ENCODE data around the gene FOXP1. TPM values are rescaled to one million over a fixed set of nuclear protein-coding genes. Genes with fewer than 3 reads are reported as not detected.

Gene FOXP1
- total RNA-seq, 1 donor from 2014 or later: 31.1 TPM

GRCh38 chr3:71184252-71184651 is 399.3 kb downstream of the FOXP1 start:
- Mint-ChIP-seq H3K27me3 (ENCODE audit: unreplicated experiment) (no peaks in the 10 kb centered on the region), H3K9me3 (ENCODE audit: unreplicated experiment) (no peaks in the 10 kb centered on the region), H3K36me3 (ENCODE audit: unreplicated experiment) (no peaks in the 10 kb centered on the region), H3K27ac (ENCODE audit: unreplicated experiment) (no peak overlapping the region), H3K4me3 (ENCODE audit: unreplicated experiment) (no peak overlapping the region), H3K4me1 (ENCODE audit: low read depth, unreplicated experiment) (peaks cover 3% of the 10 kb centered on the region)
- DNase-seq: no peak
- TF ChIP-seq CTCF (IDR thresholded peaks at IDR 0.05; ENCODE audit: partially characterized antibody, unreplicated experiment): no peak

- Mint-ChIP-seq H3K4me3 (ENCODE audit: unreplicated experiment) (no peak overlapping the region), H3K9me3 (ENCODE audit: unreplicated experiment) (no peaks in the 10 kb centered on the region), H3K27me3 (ENCODE audit: unreplicated experiment) (no peaks in the 10 kb centered on the region), H3K27ac (ENCODE audit: unreplicated experiment) (no peak overlapping the region), H3K4me1 (ENCODE audit: low read depth, unreplicated experiment) (no peaks in the 10 kb centered on the region), H3K36me3 (ENCODE audit: unreplicated experiment) (no peaks in the 10 kb centered on the region)
- no peak for DNase-seq
- TF ChIP-seq CTCF (IDR thresholded peaks at IDR 0.05; ENCODE audit: partially characterized antibody, unreplicated experiment): no peak
Observed at GRCh38 chr3:71183549-71183948, 400.0 kb downstream of the FOXP1 start.

GRCh38 chr3:71180524-71180923 is 403.0 kb downstream of the FOXP1 start:
- H3K27me3 Mint-ChIP-seq (ENCODE audit: unreplicated experiment): no peaks in the 10 kb centered on the region
- H3K4me1 Mint-ChIP-seq (ENCODE audit: low read depth, unreplicated experiment): no peaks in the 10 kb centered on the region
- no peak overlapping the region for H3K4me3 Mint-ChIP-seq (ENCODE audit: unreplicated experiment)
- no peaks in the 10 kb centered on the region for H3K9me3 Mint-ChIP-seq (ENCODE audit: unreplicated experiment)
- no peak for TF ChIP-seq CTCF (IDR thresholded peaks at IDR 0.05; ENCODE audit: partially characterized antibody, unreplicated experiment)
- H3K36me3 Mint-ChIP-seq (ENCODE audit: unreplicated experiment): no peaks in the 10 kb centered on the region
- no peak for DNase-seq
- H3K27ac Mint-ChIP-seq (ENCODE audit: unreplicated experiment): no peak overlapping the region

- no peak for DNase-seq
- H3K36me3 Mint-ChIP-seq (ENCODE audit: unreplicated experiment): no peaks in the 10 kb centered on the region
- no peak overlapping the region for H3K4me3 Mint-ChIP-seq (ENCODE audit: unreplicated experiment)
- no peak for TF ChIP-seq CTCF (IDR thresholded peaks at IDR 0.05; ENCODE audit: partially characterized antibody, unreplicated experiment)
- peaks cover 2% of the 10 kb centered on the region for H3K4me1 Mint-ChIP-seq (ENCODE audit: low read depth, unreplicated experiment)
- peaks cover 2% of the 10 kb centered on the region for H3K27me3 Mint-ChIP-seq (ENCODE audit: unreplicated experiment)
- H3K27ac Mint-ChIP-seq (ENCODE audit: unreplicated experiment): no peak overlapping the region
- H3K9me3 Mint-ChIP-seq (ENCODE audit: unreplicated experiment): no peaks in the 10 kb centered on the region
Observed at GRCh38 chr3:71177375-71177774, 406.2 kb downstream of the FOXP1 start.

GRCh38 chr3:71176366-71176765 is 407.2 kb downstream of the FOXP1 start:
- no peak overlapping the region for H3K27ac Mint-ChIP-seq (ENCODE audit: unreplicated experiment)

More at GRCh38 chr3:71176366-71176765, 407.2 kb downstream of the FOXP1 start:
- Mint-ChIP-seq H3K4me1 (ENCODE audit: low read depth, unreplicated experiment) (peaks cover 3% of the 10 kb centered on the region), H3K9me3 (ENCODE audit: unreplicated experiment) (no peaks in the 10 kb centered on the region), H3K36me3 (ENCODE audit: unreplicated experiment) (no peaks in the 10 kb centered on the region), H3K4me3 (ENCODE audit: unreplicated experiment) (no peak overlapping the region), H3K27me3 (ENCODE audit: unreplicated experiment) (peaks cover 2% of the 10 kb centered on the region)
- no peak for DNase-seq
- no peak for TF ChIP-seq CTCF (IDR thresholded peaks at IDR 0.05; ENCODE audit: partially characterized antibody, unreplicated experiment)

All from glutamatergic neuron (in vitro differentiated cells).